Measurements from ENCODE around the gene GJC1. TPM values are rescaled to one million over a fixed set of nuclear protein-coding genes. Genes with fewer than 3 reads are reported as not detected.
A peak's percentile ranks its signal among the peaks of the same experiment; 100 is the strongest.

Gene GJC1
- total and polyA plus RNA-seq, 9 of the 15 experiments (the other 6 are each of a cell fraction or from before 2014, with no cell fraction given), result 0.04 to 1.4 (median 0.18) TPM; not detected in 1

GRCh38 chr17:44781551-44782325, 48.3 kb downstream of the GJC1 start:
- no peaks in the 10 kb centered on the region for H3K79me2 ChIP-seq (ENCODE audit: control insufficient read depth, insufficient read depth, low read length)
- H4K20me1 ChIP-seq (replicated peaks; ENCODE audit: control insufficient read depth, insufficient read depth, low read length), result no peaks in the 10 kb centered on the region; the same call in 1 of the 2 replicates
- H3K9ac ChIP-seq (ENCODE audit: insufficient read depth in 1 of 2, low read depth in 2 of 2, low read length in 2 of 2), result peak overlapping the region in 1 of 2 experiments; percentile 76; a peak in 2 of 4 replicates
- 14% methylated on average over 17 of the region's 17 CpGs for WGBS (ENCODE audit: insufficient coverage, low coverage, missing lambda C conversion rate)
- POLR2A ChIA-PET, result interaction anchor here (0.6 to 1.4 kb wide), 4 partner anchors 21 to 367 kb away, joined by 3 to 4 read pairs (median 3); partner anchors contain the start of gene HEXIM1
- no peaks in the 10 kb centered on the region for H3K9me3 ChIP-seq (replicated peaks; ENCODE audit: control insufficient read depth, insufficient read depth, low read depth, low read length)
- no peak overlapping the region for H2AFZ ChIP-seq (ENCODE audit: low read depth, low read length)
- intact Hi-C loops (cut with micrococcal nuclease) (no loop called here), in situ Hi-C loops (cut with MboI) (loop anchor here (5.0 kb wide), 1 partner anchor 86 kb away; no protein-coding TSS in a partner anchor)
- H3K27ac ChIP-seq (ENCODE audit: extremely low read depth, low read depth, low read length), result no peak overlapping the region
- DNase-seq (ENCODE audit: extremely low read depth in 1 of 4, low spot score in 3 of 4) (no peak), ATAC-seq (no peak), FAIRE-seq (no peak)
- H3K36me3 ChIP-seq (ENCODE audit: control insufficient read depth, insufficient read depth, low read length), result no peaks in the 10 kb centered on the region
- no peaks in the 10 kb centered on the region for H3K9me1 ChIP-seq (ENCODE audit: control insufficient read depth, insufficient read depth, low read length)
- no TSS peak for BruUV-seq (replicated peaks)
- H3K4me3 ChIP-seq, result no peak overlapping the region
- peaks cover 3 to 36% of the 10 kb centered on the region in 2 experiments; a peak in 4 of 5 replicates for H3K4me1 ChIP-seq (replicated peaks in 1 of 2; ENCODE audit: control insufficient read depth in 2 of 2, insufficient read depth in 2 of 2, low read length in 2 of 2)
- CTCF ChIA-PET (ENCODE audit: low intra/inter-chr PET ratio), result interaction anchor here (3.8 kb wide), 1 partner anchor 83 kb away, joined by 38 read pairs; no protein-coding TSS in a partner anchor
- H3K27me3 ChIP-seq (ENCODE audit: control insufficient read depth in 2 of 2, insufficient read depth in 2 of 2, low read length in 2 of 2), result peaks cover 16 to 61% of the 10 kb centered on the region in 2 experiments; a peak in 4 of 5 replicates
- H3K4me2 ChIP-seq (ENCODE audit: insufficient read depth, low read length), result no peak overlapping the region
- TF ChIP-seq CBX5 (IDR thresholded peaks at IDR 0.05; ENCODE audit: borderline replicate concordance, low read depth) (no peak), YBX1 (IDR thresholded peaks at IDR 0.05) (no peak), MAFG (tag; conservative IDR thresholded peaks at IDR 0.05) (no peak), EP300 (IDR thresholded peaks at IDR 0.05; ENCODE audit: low read length) (no peak), HMG20A (CRISPR knock-in tag; conservative IDR thresholded peaks at IDR 0.05) (no peak), SETDB1 (IDR thresholded peaks at IDR 0.05; ENCODE audit: low read length) (no peak), ETS1 (conservative IDR thresholded peaks at IDR 0.05; ENCODE audit: control insufficient read depth, low read depth, low read length) (no peak), ZBED1 (IDR thresholded peaks at IDR 0.05) (no peak), NFRKB (IDR thresholded peaks at IDR 0.05; ENCODE audit: low read depth) (no peak), SRSF3 (IDR thresholded peaks at IDR 0.05; ENCODE audit: insufficient read depth, low read length) (no peak), PCBP1 (IDR thresholded peaks at IDR 0.05; ENCODE audit: low read depth, low read length, poor library complexity, severe bottlenecking) (no peak), SREBF2 (CRISPR knock-in tag; IDR thresholded peaks at IDR 0.05) (no peak)
